Raji (cell line): ENCODE results near the gene TMEM109.

ENCODE experiments used
- POLR2A ChIP-seq: IDR thresholded peaks from 2 replicates; pipeline ENCODE4 v1.6.1; 2011; ENCODE audit warnings: low read depth, low read length, control low read depth; ENCODE audit not compliant: insufficient read depth

Gene TMEM109

GRCh38 chr11:60916669-60917206 lies 2.8 kb downstream of the TMEM109 start:
- TF ChIP-seq POLR2A = no peak

GRCh38 chr11:60917267-60917666 lies 3.3 kb downstream of the TMEM109 start:
- no peak for TF ChIP-seq POLR2A

- TF ChIP-seq POLR2A = no peak
These were observed 4.4 kb downstream of the TMEM109 start for GRCh38 chr11:60918251-60918938.

- no peak for TF ChIP-seq POLR2A
These were observed 4.9 kb downstream of the TMEM109 start for GRCh38 chr11:60918939-60919265.

- TF ChIP-seq POLR2A = no peak
These were observed 5.4 kb downstream of the TMEM109 start for GRCh38 chr11:60919320-60919719.

DNA sequence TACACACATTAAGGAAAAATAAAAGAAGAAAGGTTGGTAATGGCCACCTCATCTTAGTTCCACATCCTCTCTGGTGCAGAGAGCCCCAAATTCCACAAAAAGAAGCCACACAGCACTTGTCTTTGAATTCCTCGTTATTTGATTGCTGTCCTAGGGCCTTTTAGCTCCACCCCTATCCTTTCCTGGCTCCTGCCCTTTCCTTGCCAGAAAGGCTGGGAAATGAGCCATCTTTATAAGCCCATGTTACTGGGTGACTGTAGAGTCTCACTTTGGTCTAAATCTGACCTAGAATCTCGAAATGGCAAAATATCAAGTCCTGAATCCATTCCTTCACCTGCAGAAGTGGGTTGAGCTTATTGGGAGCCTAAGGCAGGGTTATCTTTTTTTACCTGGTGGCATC lies 6.0 kb downstream of the TMEM109 start:
- TF ChIP-seq POLR2A = no peak

DNA sequence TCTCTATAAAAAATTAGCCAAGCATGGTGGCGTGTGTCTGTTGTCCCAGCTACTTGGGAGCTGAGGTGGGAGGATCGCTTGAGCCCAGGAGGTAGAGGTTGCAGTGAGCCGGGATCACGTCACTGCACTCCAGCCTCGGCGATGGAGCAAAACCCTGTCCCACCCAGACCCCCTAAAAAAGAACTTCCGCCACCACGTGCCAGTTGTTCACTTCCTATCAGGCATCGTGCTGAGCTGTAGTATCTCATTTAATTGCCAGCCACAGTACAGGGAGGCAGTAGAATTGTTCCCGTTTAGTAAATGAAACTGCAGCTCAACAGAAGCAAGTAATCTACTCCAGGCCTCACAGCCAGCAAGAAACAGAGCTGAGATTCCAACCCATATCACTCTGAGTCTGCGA lies 7.3 kb downstream of the TMEM109 start:
- TF ChIP-seq POLR2A = no peak

- TF ChIP-seq POLR2A = no peak
These were observed 7.9 kb downstream of the TMEM109 start for GRCh38 chr11:60921777-60922335.

DNA sequence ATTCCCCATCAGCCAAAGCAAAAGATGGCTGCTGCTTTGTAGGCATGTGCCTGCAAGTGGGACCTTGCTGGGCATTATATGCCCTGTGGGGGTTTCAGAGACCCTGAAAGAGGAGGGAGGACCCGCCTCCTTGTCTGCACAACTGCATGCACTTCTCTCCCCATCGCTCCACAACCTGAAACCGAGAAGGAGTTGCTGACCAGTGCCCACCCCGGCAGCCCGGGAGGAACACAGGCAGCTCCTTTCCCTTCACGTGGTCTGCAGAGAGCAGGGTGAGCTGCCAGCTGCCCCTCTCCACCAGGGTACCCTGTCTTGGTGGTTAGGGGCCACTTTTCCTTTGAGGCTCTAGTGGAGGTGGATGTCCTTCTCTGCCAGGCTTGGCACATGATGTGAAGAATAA lies 8.9 kb downstream of the TMEM109 start:
- no peak for TF ChIP-seq POLR2A

DNA sequence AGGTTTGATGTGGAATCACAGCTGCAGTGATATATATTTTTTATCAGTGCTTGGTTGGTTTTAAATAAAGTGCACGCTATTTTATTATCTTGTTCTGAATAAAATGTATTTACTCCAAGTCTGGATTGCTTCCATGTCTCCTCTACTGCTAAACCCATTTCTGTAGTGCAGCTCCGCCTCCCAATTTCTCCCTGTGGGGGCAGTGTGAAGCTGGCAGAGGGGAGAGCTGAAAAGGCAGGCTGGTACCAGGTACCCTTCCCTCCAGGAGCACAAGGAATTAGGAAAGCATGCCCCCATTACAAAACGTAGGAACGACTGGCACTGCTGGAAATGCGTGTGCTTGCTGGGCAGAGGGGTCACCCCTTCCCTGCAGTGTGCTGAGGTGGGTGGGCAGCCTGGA lies 9.4 kb downstream of the TMEM109 start:
- TF ChIP-seq POLR2A = no peak

DNA sequence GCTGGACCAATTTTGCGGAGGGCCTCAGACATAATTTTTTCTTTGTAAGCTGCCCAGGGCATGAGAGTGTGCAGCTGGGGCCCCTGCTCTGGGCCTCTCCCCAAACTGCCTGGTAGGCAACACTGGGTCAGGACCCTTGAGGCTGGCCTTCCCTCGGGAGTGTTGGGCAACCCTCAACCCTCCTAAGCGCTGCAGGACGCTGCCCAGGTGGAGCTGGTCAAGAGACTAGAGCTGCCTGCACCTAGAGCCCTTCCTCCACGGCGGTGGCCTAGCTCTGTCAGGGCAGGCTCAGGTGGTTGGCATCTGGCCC lies 9.8 kb downstream of the TMEM109 start:
- TF ChIP-seq POLR2A = no peak

DNA sequence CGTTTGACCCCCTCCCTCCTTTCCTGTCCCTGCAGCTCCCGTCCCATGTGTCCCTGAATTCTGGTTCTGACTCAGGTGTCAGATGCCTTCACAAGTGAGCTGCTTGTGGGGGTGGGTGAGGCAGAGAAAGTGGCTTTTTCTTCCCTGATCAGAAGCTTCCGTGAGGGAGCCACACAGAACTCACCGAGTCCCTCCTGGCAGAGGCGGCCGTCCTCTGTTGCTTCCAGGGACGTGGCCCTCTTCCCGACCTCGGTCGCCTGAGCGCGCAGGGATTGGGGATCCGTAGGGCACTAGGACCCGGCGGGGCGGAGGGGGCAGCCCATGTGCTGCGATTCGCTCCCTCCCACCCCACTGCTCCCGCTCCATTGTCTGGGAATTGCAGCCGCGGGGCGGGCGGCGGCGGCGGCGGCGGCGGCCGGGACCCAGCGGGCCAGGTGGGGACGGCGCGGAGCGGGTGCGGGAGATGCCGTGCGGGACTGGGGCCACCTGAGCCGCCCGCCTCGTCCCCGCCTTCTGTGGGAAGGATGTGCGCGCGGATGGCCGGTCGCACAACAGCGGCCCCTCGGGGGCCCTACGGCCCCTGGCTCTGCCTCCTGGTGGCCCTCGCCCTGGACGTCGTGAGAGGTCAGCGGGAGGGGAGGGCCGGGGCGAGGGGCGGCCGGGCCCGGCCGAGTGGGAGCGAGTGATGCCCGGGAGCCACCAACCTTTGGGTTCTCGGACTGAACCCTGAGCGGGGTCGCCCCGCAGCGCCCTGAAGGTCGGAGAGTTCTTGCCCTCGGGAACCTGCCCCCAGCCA lies 10.3 kb downstream of the TMEM109 start, which contains the start of gene TMEM132A:
Gene TMEM132A (plus strand): TSS at position 351 of the 796 bp plus-strand sequence. CDS start 174 bp downstream, at position 525.
- no peak for TF ChIP-seq POLR2A

GRCh38 chr11:60924906-60925853 lies 11.2 kb downstream of the TMEM109 start:
- no peak for TF ChIP-seq POLR2A

DNA sequence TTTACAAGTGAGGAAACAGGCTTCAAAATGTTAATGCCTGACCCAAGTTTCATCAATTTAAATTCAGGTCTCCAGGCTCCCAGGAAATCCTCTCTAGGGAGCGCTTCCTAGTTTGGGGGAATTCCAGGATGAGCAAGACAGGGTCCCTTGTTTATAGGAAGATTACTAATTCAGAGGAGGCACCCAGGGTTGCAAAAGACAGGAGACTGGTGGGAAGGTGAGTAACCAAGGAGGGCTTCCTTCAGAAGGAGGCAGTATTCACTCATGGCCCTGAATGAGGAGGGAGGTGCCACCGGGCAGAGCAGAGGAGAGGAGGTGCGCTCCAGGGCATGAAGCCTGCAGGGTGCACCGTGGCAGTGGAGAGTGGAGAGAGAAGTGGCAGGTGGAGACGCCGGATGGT lies 11.9 kb downstream of the TMEM109 start:
- TF ChIP-seq POLR2A = no peak

GRCh38 chr11:60926500-60926899 lies 12.5 kb downstream of the TMEM109 start:
- TF ChIP-seq POLR2A = no peak
